ENCODE data around the gene HOXA3.
A peak's percentile ranks its signal among the peaks of the same experiment; 100 is the strongest.

Gene HOXA3

GRCh38 chr7:27192546-27193334 is 40.4 kb upstream of the HOXA3 start:
- TF ChIP-seq RARB (CRISPR knock-in tag; IDR thresholded peaks at IDR 0.05) (no peak), ARNTL (CRISPR knock-in tag; IDR thresholded peaks at IDR 0.05; ENCODE audit: borderline replicate concordance, low read depth) (no peak), CSDC2 (CRISPR knock-in tag; IDR thresholded peaks at IDR 0.05) (no peak), ZNF565 (CRISPR knock-in tag; conservative IDR thresholded peaks at IDR 0.05; ENCODE audit: low read depth) (no peak), ESRRG (CRISPR knock-in tag; IDR thresholded peaks at IDR 0.05) (no peak), TSHZ2 (CRISPR knock-in tag; IDR thresholded peaks at IDR 0.05) (no peak), OSR1 (CRISPR knock-in tag; IDR thresholded peaks at IDR 0.05) (no peak), BACH2 (CRISPR knock-in tag; IDR thresholded peaks at IDR 0.05; ENCODE audit: borderline replicate concordance) (no peak), ZNF8 (CRISPR knock-in tag; IDR thresholded peaks at IDR 0.05) (no peak), ZNF70 (CRISPR knock-in tag; IDR thresholded peaks at IDR 0.05) (no peak), ISL1 (CRISPR knock-in tag; IDR thresholded peaks at IDR 0.05) (no peak), CSRNP3 (CRISPR knock-in tag; IDR thresholded peaks at IDR 0.05) (no peak), TOX (CRISPR knock-in tag; IDR thresholded peaks at IDR 0.05; ENCODE audit: borderline replicate concordance) (no peak), GLIS3 (CRISPR knock-in tag; IDR thresholded peaks at IDR 0.05) (no peak), ZC3H10 (CRISPR knock-in tag; IDR thresholded peaks at IDR 0.05) (no peak), CREB5 (CRISPR knock-in tag; IDR thresholded peaks at IDR 0.05; ENCODE audit: low read depth) (no peak), TCF4 (CRISPR knock-in tag; IDR thresholded peaks at IDR 0.05; ENCODE audit: borderline replicate concordance) (no peak), ZFP3 (CRISPR knock-in tag; IDR thresholded peaks at IDR 0.05) (no peak), SNAI2 (CRISPR knock-in tag; IDR thresholded peaks at IDR 0.05) (no peak), POU6F1 (CRISPR knock-in tag; IDR thresholded peaks at IDR 0.05; ENCODE audit: borderline replicate concordance, low read depth) (no peak)
- ATAC-seq = peak; percentile 25; the same call in 2 of the 3 replicates

- no peak for TF ChIP-seq ISL1 (CRISPR knock-in tag; IDR thresholded peaks at IDR 0.05)
- no peak for TF ChIP-seq ZNF565 (CRISPR knock-in tag; conservative IDR thresholded peaks at IDR 0.05; ENCODE audit: low read depth)
- TF ChIP-seq PPARA (CRISPR knock-in tag; IDR thresholded peaks at IDR 0.05; ENCODE audit: borderline replicate concordance) = no peak
- TF ChIP-seq ZC3H10 (CRISPR knock-in tag; IDR thresholded peaks at IDR 0.05) = no peak
- TF ChIP-seq GLIS3 (CRISPR knock-in tag; IDR thresholded peaks at IDR 0.05) = no peak
- no peak for TF ChIP-seq TOX (CRISPR knock-in tag; IDR thresholded peaks at IDR 0.05; ENCODE audit: borderline replicate concordance)
- TF ChIP-seq ZNF70 (CRISPR knock-in tag; IDR thresholded peaks at IDR 0.05) = no peak
- no peak for TF ChIP-seq TCF4 (CRISPR knock-in tag; IDR thresholded peaks at IDR 0.05; ENCODE audit: borderline replicate concordance)
- no peak for TF ChIP-seq RARB (CRISPR knock-in tag; IDR thresholded peaks at IDR 0.05)
- no peak for TF ChIP-seq CREB5 (CRISPR knock-in tag; IDR thresholded peaks at IDR 0.05; ENCODE audit: low read depth)
- TF ChIP-seq PATZ1 (CRISPR knock-in tag; IDR thresholded peaks at IDR 0.05; ENCODE audit: borderline replicate concordance) = no peak
- TF ChIP-seq CSRNP3 (CRISPR knock-in tag; IDR thresholded peaks at IDR 0.05) = no peak
- TF ChIP-seq ZFP3 (CRISPR knock-in tag; IDR thresholded peaks at IDR 0.05) = no peak
- no peak for TF ChIP-seq ZNF8 (CRISPR knock-in tag; IDR thresholded peaks at IDR 0.05)
Observed at GRCh38 chr7:27191833-27192545, 39.6 kb upstream of the HOXA3 start.

More at GRCh38 chr7:27191833-27192545, 39.6 kb upstream of the HOXA3 start:
- no peak; the same call in 2 of the 3 replicates for ATAC-seq
